Stimulated activated CD8-positive, alpha-beta memory T cell treated with anti-CD3 and anti-CD28 coated beads, Interleukin-4, amount 100 ng/mL, for 4 hours (primary cell): ENCODE data around the gene ZNF385C.

Experiments used
- DNase-seq, 2 donors: peaks; one replicate each; pipeline ENCODE4 v3.0.0-alpha.2; 2020; ENCODE audit warnings: low read depth in 2 of 2, low spot score in 1 of 2

Gene ZNF385C

DNA sequence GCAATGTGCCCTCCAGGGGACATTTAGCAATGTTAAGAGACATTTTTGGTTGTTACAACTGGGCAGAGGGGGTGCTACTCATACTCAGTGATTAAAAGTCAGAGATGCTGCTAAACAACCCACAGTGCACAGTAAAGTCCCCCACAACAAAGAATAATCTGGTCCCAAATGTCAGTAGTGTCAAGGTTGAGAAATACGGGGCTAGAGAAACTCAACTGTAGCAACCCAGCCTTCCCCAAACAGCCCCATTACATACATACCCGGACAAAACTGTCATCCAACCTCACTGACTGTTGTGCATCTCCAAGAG, 101.5 kb downstream of the ZNF385C start:
- no peak for DNase-seq

DNA sequence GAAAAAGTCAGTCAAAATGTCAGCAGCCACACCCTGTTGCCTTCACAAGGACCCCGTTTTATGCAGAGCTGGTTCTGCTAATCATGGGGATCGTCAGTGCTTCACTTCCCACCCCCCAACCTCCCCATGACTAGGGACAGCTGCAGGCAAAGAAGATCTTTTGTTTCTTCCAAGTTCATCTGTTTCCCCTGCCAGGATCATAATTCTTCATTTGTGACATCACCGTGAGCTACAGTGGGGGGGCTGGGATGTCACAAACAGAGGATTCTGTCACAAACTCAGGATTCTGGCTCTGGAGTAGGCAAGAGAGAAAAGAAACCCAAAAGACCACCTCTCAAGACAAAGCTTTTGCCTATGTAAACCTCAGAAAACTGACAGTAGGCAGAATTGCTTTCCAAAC, 105.7 kb downstream of the ZNF385C start:
- no peak for DNase-seq

DNA sequence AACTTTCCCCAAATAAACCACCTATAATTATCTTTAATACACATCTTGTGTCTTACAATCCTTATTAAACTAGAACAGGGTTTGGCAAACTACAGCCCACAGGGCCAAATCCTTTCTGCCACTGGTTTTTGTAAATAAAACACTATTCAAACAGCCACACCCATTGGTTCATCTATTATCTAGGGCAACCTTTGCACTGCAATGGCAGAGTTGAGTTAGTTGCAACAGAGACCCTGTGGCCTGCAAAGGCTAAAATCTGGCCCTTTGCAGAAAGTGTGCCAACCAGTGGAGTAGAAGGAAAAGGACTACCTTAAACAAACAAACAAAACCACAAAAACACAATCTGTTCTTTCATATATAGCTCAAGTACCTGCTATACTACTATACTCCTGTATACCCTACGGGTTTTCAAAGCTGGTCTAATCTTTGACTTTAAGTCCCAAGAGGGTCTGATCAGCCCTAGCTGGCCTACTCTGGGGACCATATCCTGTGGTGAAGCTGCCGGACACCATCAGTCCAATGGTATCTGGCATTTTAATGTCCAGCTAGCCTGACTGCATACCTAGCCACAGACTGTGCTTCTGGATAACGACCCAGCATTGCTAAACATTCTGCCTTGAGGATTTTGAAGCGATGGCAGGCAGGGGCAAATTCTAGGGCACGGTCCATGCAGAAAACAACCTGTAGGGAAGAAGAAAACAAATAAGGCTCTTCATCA, 108.4 kb downstream of the ZNF385C start:
- no peak for DNase-seq

DNA sequence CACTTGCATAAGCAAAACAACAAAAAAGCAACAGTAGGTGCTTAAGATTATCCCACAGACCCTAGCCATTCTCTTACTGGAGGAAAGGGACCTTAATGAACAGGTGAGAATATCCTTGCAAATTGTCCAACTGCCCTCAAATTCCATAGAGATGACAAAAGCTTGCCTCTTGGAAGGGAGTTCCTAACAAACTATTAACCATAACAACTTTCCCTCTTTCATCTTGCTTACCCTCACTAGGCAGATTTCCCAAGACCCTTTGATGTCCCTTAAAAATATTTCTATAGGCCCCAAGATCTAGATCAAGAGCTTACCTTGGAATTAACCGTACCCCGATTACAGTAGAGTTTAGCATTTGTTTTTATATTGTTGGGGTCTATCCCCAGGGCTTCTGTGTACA, 109.9 kb downstream of the ZNF385C start:
- DNase-seq: no peak

DNA sequence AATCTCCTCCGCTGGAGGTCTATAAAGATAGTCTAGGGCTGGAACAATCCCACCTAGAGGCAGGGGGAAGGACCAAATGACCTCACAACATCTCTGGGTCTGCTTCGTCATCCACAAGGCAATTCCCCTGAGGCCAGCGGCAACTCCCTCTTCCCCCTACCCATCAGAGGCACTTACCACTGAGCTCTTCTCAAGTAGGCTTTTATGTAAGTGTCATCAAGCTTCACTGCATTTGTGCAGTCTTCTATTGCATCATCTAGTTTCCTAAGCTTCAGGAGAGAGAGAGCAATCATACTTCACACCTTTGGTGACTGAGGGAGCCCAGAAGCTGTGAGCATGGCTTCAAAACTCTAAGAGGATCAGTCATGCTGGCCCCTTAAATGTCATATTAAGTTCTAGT, 110.6 kb downstream of the ZNF385C start:
- no peak for DNase-seq

DNA sequence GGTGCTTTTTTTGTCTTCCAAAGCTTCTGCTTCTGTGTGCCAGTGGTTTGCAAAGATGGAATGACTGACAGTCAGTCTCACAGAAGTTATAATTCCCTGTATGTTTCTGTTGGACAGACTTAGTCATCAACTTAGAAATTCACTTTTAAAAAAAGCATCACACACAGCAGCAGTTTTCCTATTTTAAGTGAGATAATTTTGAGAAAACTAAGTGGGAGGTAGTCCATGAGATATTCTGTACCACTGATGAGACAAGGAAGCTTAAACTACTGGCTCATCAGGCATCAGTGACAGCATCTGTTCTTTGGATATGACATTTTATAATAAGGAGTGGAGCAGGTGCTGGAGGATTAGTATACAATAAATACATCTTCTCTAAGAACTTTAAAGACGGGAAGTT, 111.6 kb downstream of the ZNF385C start:
- no peak for DNase-seq

DNA sequence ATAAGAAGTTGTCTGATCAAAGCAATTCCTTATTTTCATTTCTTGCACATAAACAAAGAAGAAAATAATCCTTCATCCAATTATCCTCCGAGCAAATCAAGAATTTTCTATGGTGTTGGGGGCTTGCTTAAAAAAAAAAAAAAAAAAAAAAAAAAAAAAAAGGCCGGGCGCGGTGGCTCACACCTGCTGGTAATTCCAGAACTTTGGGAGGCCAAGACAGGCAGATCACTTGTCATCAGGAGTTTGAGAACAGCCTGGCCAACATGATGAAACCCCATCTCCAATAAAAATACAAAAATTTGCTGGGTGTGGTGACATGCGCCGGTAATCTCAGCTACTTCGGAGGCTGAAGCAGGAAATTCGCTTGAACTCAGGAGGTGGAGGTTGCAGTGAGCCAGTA, 112.4 kb downstream of the ZNF385C start:
- DNase-seq: no peak

DNA sequence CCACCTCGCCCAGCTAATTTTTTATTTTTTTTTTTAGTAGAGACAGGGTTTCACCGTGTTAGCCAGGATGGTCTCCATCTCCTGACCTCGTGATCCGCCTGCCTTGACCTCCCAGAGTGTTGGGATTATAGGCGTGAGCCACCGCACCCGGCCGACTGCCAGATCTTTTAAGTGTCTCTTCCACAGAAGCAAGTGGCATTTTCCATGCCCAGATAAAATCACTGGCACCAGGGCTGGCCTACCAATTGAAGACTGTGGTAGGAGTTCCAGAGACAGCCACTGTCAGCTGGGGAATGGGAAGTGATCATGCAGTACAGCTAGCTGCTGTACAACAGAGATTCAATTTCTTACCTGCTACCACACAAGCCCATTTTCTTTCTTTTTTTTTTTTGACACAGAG, 113.8 kb downstream of the ZNF385C start:
- no peak for DNase-seq

DNA sequence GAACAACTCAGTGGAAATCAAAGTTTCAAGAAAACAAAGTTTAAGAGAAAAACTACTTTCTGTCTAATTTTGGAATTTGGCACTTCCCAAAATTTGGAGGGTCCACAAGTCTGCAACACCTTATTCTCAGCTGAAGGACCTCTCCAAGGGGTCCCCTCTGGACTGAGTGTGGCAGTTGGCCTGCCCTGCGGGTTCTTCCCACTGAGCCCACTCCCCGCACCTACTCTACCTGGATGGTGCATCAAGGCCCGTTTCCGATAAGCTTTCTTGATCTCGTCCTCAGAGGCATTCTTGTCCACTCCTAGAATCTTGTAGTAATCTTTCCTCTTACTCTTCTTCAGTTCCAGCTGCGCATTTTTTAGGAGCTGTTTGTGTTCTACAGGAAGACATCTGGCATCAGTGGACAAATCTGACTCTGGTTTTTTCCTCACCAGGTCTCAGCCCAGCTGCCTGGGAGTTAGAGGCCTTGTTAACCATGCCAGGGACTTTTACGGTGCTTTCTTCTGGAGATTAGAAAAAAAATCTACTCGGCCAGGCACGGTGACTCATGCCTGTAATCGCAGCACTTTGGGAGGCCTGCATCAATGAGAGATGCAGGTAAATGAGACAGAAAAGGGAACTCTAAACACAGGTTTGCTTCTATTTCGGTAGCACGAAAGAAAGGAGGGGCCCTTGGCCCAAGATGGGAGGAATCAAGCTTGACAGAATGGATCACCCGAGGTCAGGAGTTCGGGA, 116.1 kb downstream of the ZNF385C start:
- DNase-seq: no peak

DNA sequence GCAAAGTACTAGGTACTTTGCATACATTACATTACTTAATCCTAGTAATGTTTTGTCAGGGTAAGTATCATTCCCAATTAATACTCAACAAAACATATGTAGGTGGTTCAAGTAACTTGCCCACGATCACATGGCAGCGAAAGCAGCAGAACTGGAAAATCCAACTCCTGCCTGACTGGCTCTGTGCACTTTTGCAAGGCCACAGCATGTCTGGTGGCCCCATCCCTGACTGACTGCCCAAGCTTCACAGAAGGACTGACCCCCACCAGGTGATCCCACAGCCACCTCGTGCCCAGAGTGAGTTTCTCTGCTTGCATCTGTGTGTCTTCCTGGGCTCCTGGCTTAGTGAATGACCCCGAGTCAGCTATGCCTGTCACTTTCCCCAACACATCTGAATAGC, 120.3 kb downstream of the ZNF385C start:
- no peak for DNase-seq

DNA sequence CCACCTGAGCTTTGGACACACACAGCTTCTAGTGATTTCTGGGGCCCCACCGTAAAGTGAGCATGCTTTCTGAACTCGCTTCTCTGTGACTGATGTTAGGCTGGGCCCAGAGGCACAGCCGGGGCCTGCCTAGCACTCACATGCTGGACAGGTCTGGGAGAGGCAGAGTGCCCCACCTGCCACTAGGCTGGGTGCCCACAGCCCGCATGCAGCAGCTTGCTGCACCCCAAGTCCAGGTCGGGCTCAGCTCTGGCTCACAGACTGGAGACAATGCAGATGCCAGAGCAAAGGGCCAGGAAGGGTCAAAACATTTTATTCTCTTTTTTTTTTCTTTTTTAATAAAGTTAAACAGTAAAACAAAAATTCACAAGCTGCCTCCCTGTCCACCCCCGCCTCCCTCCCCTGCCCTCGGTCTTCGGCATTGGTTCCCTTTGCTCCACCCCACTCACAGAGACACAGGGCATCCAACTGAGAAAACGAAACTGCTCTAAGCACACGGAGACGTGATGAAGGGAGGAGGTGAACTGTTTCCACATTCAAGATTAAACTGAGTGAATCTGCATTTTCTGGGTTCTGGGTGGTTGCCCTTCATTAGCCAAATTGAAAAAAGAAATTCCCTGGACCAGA, 122.0 kb downstream of the ZNF385C start:
- DNase-seq: no peak
